HUDEP-2 (cell line): ENCODE data around the gene TXK.

Experiments used
- DNase-seq, 76 experiments: peaks; one replicate each; lab custom pipeline; 2025; ENCODE audit not compliant: unreplicated experiment in 76 of 76; lab: John Stamatoyannopoulos, UW

The TXK gene

DNA sequence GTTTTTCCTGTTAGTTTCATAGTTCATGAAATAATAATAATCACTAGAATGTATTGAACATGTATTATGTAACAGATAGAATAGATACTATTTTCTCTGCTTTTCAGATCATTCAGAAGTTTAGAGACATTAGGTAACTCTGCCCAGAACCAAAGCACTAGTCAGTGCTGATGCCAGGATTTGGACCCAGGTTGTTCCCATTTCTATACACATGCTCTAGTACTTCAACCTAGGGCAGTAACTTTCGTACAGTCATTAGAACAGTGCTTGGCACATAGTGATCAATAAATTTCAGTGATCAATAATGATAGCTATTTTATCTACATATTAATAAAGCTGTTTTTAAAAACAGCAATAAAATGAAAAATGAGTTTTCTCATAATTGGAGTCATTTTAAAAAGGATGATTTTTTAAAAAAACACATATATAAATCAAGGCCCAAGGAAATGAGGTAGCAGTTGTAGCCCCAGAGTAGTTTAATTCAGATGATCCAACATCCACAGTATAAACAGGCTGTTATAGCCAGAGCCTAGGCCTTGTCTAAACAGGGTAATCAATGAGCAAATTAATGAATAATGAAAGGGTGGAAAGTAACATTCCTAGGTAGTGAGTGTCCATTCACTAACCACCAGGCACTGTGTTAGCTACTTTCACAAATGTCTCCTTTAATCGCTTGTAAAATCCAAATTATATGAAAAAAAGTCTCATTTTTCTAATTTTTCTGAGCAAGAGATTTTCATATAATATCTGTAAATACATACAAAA, 25.6 kb downstream of the TXK start:
- DNase-seq: no peak

GRCh38 chr4:48105230-48105629, 28.8 kb downstream of the TXK start:
- DNase-seq: no peak

- DNase-seq: no peak
Measured at GRCh38 chr4:48103483-48104139, 30.4 kb downstream of the TXK start.

DNA sequence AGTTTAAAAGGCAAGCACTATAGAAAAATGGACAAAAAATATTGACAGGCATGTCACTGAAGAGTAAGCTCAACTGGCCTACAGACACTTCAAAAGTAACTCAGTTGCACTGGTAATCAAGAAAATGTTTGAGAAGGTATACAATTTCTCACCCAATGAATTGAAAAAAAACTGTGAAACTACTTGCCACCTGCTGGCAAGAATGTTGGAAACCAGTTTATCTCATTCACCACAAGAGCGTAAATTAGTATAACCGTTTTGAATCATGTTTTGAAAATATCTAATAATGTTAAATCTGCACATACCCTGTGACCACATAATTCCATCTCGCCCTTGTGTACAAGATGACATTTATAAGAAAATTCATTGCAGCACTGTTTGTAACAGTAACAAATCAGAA, 31.7 kb downstream of the TXK start:
- DNase-seq: no peak

DNA sequence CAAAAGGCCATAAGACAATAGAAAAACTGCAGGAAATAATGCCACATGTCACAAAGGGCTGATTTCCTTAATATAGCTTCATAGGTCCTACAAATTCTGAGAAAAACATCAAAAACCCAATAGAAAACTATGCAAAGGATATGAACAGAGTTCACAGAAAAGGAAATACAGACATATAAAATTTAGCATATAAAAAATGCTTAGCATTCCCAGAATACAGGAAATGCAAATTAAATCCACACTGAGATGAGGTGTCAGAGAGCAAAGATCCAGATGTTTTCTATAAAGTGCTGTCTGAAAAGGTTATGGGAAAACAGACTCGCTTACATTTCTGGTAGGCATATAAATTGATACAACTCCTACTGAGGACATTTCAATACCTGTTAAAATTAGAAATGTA, 33.8 kb downstream of the TXK start:
- DNase-seq: no peak

DNA sequence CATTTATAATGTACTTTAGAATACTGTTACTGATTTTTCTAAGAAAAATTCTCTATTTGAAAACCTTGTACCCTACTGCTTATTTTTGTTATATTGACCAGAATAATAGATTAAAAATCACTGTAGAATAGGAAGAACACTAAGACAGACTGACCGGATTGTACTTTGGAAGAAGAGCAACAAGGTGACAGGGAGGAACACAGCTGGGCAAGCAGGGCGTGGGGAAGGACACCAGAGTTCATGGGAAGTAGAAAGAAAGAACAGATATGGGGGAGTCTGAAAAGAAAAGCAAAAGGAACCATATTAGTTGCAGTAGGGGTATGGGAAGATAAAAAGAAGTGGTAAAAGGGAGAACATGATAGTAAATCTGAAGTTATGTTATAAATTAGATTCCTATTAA, 38.6 kb downstream of the TXK start:
- no peak for DNase-seq

GRCh38 chr4:48093991-48094416, 40.0 kb downstream of the TXK start:
- DNase-seq: peak in 33 of 76 experiments; percentile 1 to 56 (median 11)

DNA sequence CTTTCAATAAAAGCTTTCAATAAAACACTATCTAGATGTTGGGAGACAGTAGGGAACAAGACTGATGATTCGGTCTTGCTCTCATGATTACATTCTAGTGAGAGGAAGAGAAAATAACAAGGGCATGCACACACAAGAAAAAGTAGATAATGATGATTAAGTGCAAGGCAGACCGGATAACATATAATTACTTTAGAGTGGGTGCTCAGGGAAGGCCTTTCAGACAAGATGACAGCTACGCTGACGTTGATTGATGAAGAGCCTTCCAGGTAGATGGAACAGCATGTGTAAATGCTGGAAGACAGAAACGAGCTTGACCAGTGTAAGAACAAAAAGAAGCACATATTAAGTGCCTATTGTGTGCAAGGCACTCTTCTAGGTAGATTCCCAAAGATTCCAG, 43.4 kb downstream of the TXK start:
- DNase-seq: no peak

DNA sequence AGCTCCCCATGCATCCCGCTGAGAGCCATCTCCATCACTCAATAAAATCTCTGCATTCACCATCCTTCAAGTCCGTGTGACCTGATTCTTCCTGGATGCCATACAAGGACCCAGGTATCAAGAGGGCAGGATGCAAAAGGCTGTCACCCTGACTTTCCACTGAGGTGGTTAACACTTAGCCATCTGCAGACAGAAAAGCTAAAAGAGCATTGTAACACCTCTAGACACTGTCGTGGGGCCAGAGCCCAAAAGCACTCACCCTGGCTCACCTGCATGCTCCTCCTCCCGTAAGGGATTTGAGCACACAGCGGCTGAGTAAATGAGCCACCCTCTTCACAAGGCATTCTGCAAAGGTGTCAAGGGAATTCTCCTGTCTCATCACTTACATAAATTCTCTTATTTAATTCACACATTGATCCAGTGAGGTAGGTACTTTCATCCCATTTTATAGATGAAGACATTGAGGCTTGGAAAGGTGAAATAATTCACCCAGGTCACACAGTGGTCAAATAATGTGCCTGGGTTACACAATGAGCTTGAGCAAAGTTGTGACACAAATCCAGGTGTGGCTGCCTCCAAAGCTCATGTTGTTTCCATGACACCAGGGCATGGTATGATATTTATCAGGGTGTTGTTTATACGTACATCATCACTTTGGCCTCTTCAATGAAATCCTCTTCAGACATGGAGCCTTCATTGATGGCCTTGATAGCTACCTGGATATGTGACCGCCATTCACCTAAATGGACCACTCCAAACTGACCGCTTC, 48.0 kb downstream of the TXK start:
- no peak for DNase-seq

GRCh38 chr4:48082956-48083355, 51.1 kb downstream of the TXK start:
- no peak for DNase-seq

- no peak for DNase-seq
Measured at GRCh38 chr4:48081196-48081595, 52.9 kb downstream of the TXK start.

DNA sequence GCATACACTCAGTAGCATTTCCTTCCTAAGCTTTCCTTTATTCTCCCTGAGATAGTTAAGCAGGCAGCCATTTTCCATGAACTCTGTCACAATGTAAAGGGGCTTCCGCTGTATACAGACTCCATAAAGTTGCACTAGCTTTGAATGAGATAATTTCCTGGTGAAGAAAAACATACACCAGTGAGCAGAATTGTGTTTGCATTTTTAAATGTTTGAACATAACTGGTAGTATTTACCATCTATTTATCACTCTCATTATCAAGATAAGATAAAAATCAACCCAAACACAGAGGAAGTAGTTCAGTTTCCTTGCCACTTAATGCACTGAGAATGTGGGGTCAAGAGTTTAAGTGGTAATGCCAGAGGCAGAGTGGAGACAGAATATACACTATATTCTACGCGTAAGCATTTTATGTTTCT, 54.1 kb downstream of the TXK start:
- no peak for DNase-seq

GRCh38 chr4:48078862-48079655, 55.0 kb downstream of the TXK start:
- DNase-seq: no peak

DNA sequence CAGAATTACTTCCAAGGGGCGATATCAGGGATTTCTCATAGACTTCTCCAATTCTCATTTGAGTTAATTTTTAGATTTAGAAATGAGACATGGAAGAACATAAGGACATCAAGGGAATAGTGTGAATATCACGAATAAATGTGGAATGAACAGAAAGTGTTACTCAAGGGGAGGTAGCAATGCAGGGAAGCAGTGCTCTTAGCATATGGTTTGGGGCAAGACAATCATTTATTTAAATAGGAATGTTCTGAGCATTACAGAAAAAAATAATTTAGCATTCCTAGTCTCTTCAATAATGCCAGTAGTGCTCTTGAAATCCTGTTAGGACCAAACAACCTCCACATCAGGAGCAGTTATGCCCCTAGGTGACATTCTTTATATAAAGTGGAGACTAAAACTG, 55.6 kb downstream of the TXK start:
- DNase-seq: no peak

GRCh38 chr4:48074657-48075056, 59.4 kb downstream of the TXK start:
- DNase-seq: no peak

- no peak for DNase-seq
Measured at GRCh38 chr4:48073567-48074103, 60.4 kb downstream of the TXK start.

- no peak for DNase-seq
Measured at GRCh38 chr4:48071191-48071590, 62.9 kb downstream of the TXK start.

DNA sequence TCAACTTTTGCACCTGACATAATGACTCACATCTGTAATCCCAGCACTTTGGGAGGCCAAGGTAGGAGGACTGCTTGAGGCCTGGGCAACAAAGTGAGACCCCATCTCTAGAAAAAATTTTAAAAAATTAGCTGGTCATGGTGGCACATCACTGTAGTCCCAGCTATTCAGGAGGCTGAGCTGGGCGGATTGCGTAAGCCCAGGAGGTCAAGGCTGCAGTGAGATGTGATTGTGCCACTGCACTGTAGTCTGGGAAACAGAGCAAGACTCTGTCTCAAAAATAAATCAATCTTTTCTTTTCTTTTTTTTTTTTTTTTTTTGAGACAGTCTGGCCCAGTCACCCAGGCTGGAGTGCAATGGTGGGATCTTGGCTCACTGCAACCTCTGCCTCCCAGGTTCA, 65.0 kb downstream of the TXK start:
- no peak for DNase-seq

- DNase-seq: no peak
Measured at GRCh38 chr4:48068182-48068581, 65.9 kb downstream of the TXK start.

DNA sequence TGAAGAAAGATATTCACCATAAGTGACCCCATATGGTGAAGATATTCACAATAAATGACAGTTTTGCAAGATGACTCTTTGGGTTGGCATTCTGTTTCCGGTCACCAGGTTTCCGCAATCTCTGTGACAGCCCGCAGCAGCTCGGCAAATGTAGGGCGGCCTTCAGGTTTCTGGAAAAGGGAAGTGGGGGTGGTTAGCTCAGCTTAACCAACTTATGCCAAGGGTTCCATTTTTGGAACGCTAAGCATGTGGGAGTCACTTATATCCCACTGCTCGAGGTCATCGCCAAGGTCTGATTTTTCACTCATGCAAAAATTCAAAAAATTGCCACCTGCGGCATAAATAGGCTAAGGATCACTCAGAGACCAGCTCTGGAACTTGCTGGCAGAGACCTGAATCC, 66.5 kb downstream of the TXK start:
- peak in 1 of 76 experiments; percentile 1 for DNase-seq
